H1 (cell line): Measurements from ENCODE around the gene TMX2. TPM values are rescaled to one million over a fixed set of nuclear protein-coding genes. Genes with fewer than 3 reads are reported as not detected.

Experiments used
- CTCF ChIA-PET: fragments of 300-600 bp; sonication (Branson Sonifier 250); formaldehyde crosslinking; loops from one replicate; lab custom pipeline; 2021; ENCODE audit not compliant: partially characterized antibody; lab: Charles Lee
- POLR2A ChIA-PET: fragments of 300-600 bp; sonication (Branson Sonifier 250); formaldehyde crosslinking; loops from one replicate; lab custom pipeline; 2021; ENCODE audit warnings: inconsistent platforms; ENCODE audit not compliant: partially characterized antibody; lab: Charles Lee
- DNase-seq, 2 experiments: peaks; one replicate each; pipeline versions ENCODE4 v3.0.0 to v3.0.0-alpha.2; 2010 to 2022; ENCODE audit warnings: low spot score in 2 of 2, low read depth in 1 of 2, mixed read lengths in 1 of 2
- FAIRE-seq: peaks from 2 replicates; lab custom pipeline; 2011; peaks lifted over from hg19 to GRCh38; lab: Jason Lieb, UNC
- H2AFZ ChIP-seq: 2 replicates; pipeline ENCODE4 v1.8.1; 2012; ENCODE audit warnings: low read length, inconsistent platforms
- H2AK5ac ChIP-seq: 2 replicates; pipeline ENCODE4 v1.6.1; 2013; ENCODE audit warnings: low read depth, low read length
- H2BK120ac ChIP-seq: replicated peaks from 2 replicates; pipeline ENCODE3; 2013; ENCODE audit warnings: low read depth, low read length, inconsistent platforms
- H2BK12ac ChIP-seq: 2 replicates; pipeline ENCODE4 v1.6.1; 2013; ENCODE audit warnings: low read depth, low read length
- H2BK15ac ChIP-seq: 2 replicates; pipeline ENCODE4 v1.6.1; 2013; ENCODE audit warnings: low read length
- H2BK20ac ChIP-seq: 2 replicates; pipeline ENCODE4 v1.6.1; 2013; ENCODE audit warnings: low read length
- H2BK5ac ChIP-seq: 2 replicates; pipeline ENCODE4 v1.6.1; 2013; ENCODE audit warnings: low read depth, low read length
- H3K14ac ChIP-seq: 2 replicates; pipeline ENCODE4 v1.6.1; 2013; ENCODE audit warnings: inconsistent platforms; ENCODE audit not compliant: insufficient read length
- H3K18ac ChIP-seq: 2 replicates; pipeline ENCODE4 v1.6.1; 2013; ENCODE audit warnings: low read length; ENCODE audit errors: extremely low read depth
- H3K23ac ChIP-seq: 2 replicates; pipeline ENCODE4 v1.6.1; 2013; ENCODE audit warnings: inconsistent platforms; ENCODE audit not compliant: insufficient read length
- H3K23me2 ChIP-seq: 2 replicates; pipeline ENCODE4 v1.6.1; 2013; ENCODE audit warnings: low read depth, low read length
- H3K27ac ChIP-seq: 2 replicates; pipeline ENCODE4 v1.6.1; 2011; ENCODE audit warnings: low read depth, low read length, inconsistent platforms
- H3K27me3 ChIP-seq, 4 experiments: replicated peaks in 1 of 4; 1 replicate in 1 of 4; 2 replicates in 3 of 4; pipeline versions ENCODE4 v1.6.1 to v1.8.1; 2011 to 2013; ENCODE audit warnings: low read length in 3 of 4, mild to moderate bottlenecking in 3 of 4, inconsistent platforms in 2 of 4, mixed read lengths in 2 of 4, moderate library complexity in 1 of 4; ENCODE audit not compliant: control insufficient read depth in 3 of 4, insufficient read depth in 3 of 4; ENCODE audit errors: extremely low read depth in 1 of 4
- H3K36me3 ChIP-seq, 4 experiments: 2 replicates each; pipeline versions ENCODE4 v1.6.1 to v1.8.1; 2011 to 2013; ENCODE audit warnings: mild to moderate bottlenecking in 4 of 4, low read length in 3 of 4, moderate library complexity in 2 of 4, control low read depth in 1 of 4, inconsistent platforms in 1 of 4; ENCODE audit not compliant: insufficient read depth in 4 of 4, control insufficient read depth in 2 of 4
- H3K4ac ChIP-seq: replicated peaks from 2 replicates; pipeline ENCODE3; 2013; ENCODE audit warnings: low read length, low read depth, mixed read lengths, inconsistent platforms; ENCODE audit not compliant: insufficient read length
- H3K4me1 ChIP-seq, 4 experiments: replicated peaks in 1 of 4; 1 replicate in 1 of 4; 2 replicates in 3 of 4; pipeline versions ENCODE4 v1.6.1 to v1.8.1; 2011 to 2013; ENCODE audit warnings: low read length in 3 of 4, inconsistent platforms in 2 of 4, mixed read lengths in 1 of 4; ENCODE audit not compliant: insufficient read depth in 4 of 4, control insufficient read depth in 3 of 4
- H3K4me2 ChIP-seq, 2 experiments: 2 replicates each; pipeline versions ENCODE4 v1.6.1 to v1.8.1; 2011 to 2013; ENCODE audit warnings: low read depth in 2 of 2, low read length in 2 of 2, control low read depth in 1 of 2, inconsistent platforms in 1 of 2, mild to moderate bottlenecking in 1 of 2; ENCODE audit not compliant: insufficient read depth in 1 of 2
- H3K4me3 ChIP-seq, 4 experiments: fragments of 200-600, 300-600 bp in 1 of 4; sonication (generic), shearing (Covaris generic), sonication (Bioruptor Twin) in 1 of 4; 2 replicates each; pipeline versions ENCODE4 v1.5.1 to v1.8.1; 2011 to 2016; ENCODE audit warnings: low read length in 4 of 4, low read depth in 3 of 4, control low read depth in 2 of 4, inconsistent platforms in 2 of 4, mild to moderate bottlenecking in 2 of 4, mixed read lengths in 1 of 4, moderate library complexity in 1 of 4; ENCODE audit not compliant: insufficient read depth in 2 of 4; ENCODE audit errors: extremely low read depth in 1 of 4
- H3K56ac ChIP-seq: replicated peaks from 2 replicates; pipeline ENCODE3; 2013; ENCODE audit warnings: low read depth, mild to moderate bottlenecking, mixed read lengths, low read length, inconsistent platforms; ENCODE audit not compliant: insufficient read length
- H3K79me1 ChIP-seq: 2 replicates; pipeline ENCODE4 v1.6.1; 2013; ENCODE audit warnings: low read depth, low read length, control low read depth
- H3K79me2 ChIP-seq, 2 experiments: 2 replicates each; pipeline versions ENCODE4 v1.6.1 to v1.8.1; 2012 to 2013; ENCODE audit warnings: low read length in 2 of 2, mild to moderate bottlenecking in 2 of 2, inconsistent platforms in 1 of 2; ENCODE audit not compliant: insufficient read depth in 2 of 2, control insufficient read depth in 1 of 2
- H3K9ac ChIP-seq, 4 experiments: replicated peaks in 1 of 4; 1 replicate in 1 of 4; 2 replicates in 3 of 4; pipeline versions ENCODE4 v1.6.1 to v1.8.1; 2011 to 2013; ENCODE audit warnings: low read depth in 3 of 4, low read length in 3 of 4, control low read depth in 2 of 4, mild to moderate bottlenecking in 2 of 4, moderate library complexity in 2 of 4, inconsistent platforms in 1 of 4; ENCODE audit errors: extremely low read depth in 1 of 4
- H3K9me3 ChIP-seq, 2 experiments: 2 replicates each; pipeline versions ENCODE4 v1.6.1 to v1.8.1; 2012 to 2013; ENCODE audit warnings: mild to moderate bottlenecking in 2 of 2, moderate library complexity in 2 of 2, control low read depth in 1 of 2, inconsistent platforms in 1 of 2, low read depth in 1 of 2, low read length in 1 of 2, mixed read lengths in 1 of 2; ENCODE audit not compliant: insufficient read depth in 2 of 2
- H4K20me1 ChIP-seq, 2 experiments: replicated peaks in 1 of 2; 2 replicates each; pipeline versions ENCODE3 to v1.8.1; 2011 to 2013; ENCODE audit warnings: inconsistent platforms in 2 of 2, low read length in 2 of 2, mild to moderate bottlenecking in 1 of 2; ENCODE audit not compliant: insufficient read depth in 2 of 2, control insufficient read depth in 1 of 2
- H4K5ac ChIP-seq: 2 replicates; pipeline ENCODE4 v1.6.1; 2013; ENCODE audit warnings: low read length, low read depth, mixed read lengths, inconsistent platforms; ENCODE audit not compliant: insufficient read length
- H4K8ac ChIP-seq: 2 replicates; pipeline ENCODE4 v1.8.0; 2013; ENCODE audit warnings: mild to moderate bottlenecking, moderate library complexity, low read length, inconsistent platforms; ENCODE audit not compliant: insufficient read depth; ENCODE audit errors: extremely low read depth
- H4K91ac ChIP-seq: replicated peaks from 2 replicates; pipeline ENCODE3; 2013; ENCODE audit warnings: low read length, mixed read lengths, inconsistent platforms; ENCODE audit not compliant: insufficient read length
- CBX5 ChIP-seq: fragments of 300-800, 300-1000 bp; sonication (generic); IDR thresholded peaks from 2 replicates; pipeline ENCODE4 v1.7.1; 2016; ENCODE audit warnings: antibody characterized with exemption, low read length, low read depth
- CTBP2 ChIP-seq: IDR thresholded peaks from 2 replicates; pipeline ENCODE4 v1.7.0; 2011; ENCODE audit warnings: borderline replicate concordance, mild to moderate bottlenecking, moderate library complexity, mixed read lengths, low read length; ENCODE audit not compliant: insufficient read depth, insufficient read length
- GTF2F1 ChIP-seq: IDR thresholded peaks from 2 replicates; pipeline ENCODE4 v1.6.1; 2012; ENCODE audit warnings: low read depth, low read length, improper control_type of control experiment, borderline replicate concordance
- KDM1A ChIP-seq: fragments of 200-600, 300-600 bp; sonication (generic); IDR thresholded peaks from 2 replicates; pipeline ENCODE4 v1.7.1; 2016; ENCODE audit warnings: mild to moderate bottlenecking, low read length, borderline replicate concordance
- NRF1 ChIP-seq: IDR thresholded peaks from 2 replicates; pipeline ENCODE4 v1.6.1; 2011; ENCODE audit warnings: mild to moderate bottlenecking, low read depth, low read length, improper control_type of control experiment
- RBBP5 ChIP-seq: IDR thresholded peaks from 2 replicates; pipeline ENCODE4 v1.7.1; 2012; ENCODE audit warnings: low read depth, mild to moderate bottlenecking, inconsistent platforms, low read length, moderate library complexity, borderline replicate concordance
- TAF1 ChIP-seq: IDR thresholded peaks from 2 replicates; pipeline ENCODE4 v1.6.1; 2011; ENCODE audit warnings: mild to moderate bottlenecking, low read depth, low read length
- WGBS, 2 experiments: shearing (Covaris generic) in 1 of 2; methylation state at CpG; one replicate each; pipeline versions ENCODE4 v1.1.6 to v1.1.7; 2013 to 2015; ENCODE audit warnings: low lambda C conversion rate in 2 of 2, mixed read lengths in 2 of 2, inconsistent platforms in 1 of 2, low coverage in 1 of 2, missing lambda C conversion rate in 1 of 2; ENCODE audit not compliant: insufficient replicate concordance in 2 of 2, insufficient coverage in 1 of 2, insufficient read length in 1 of 2; ENCODE audit errors: extremely low coverage in 1 of 2, missing lambda C conversion rate in 1 of 2; 5-methylcytosine and 5-hydroxymethylcytosine counted together
- polyA plus RNA-seq, 7 experiments: library from polyadenylated mRNA; depleted of rRNA in 3 of 7; stranded (reverse) in 5 of 7; unstranded in 2 of 7; fragments of >200 nt in 5 of 7; fragments of 200-250 nt in 2 of 7; gene quantifications; 1 replicate in 5 of 7; 2 replicates in 1 of 7; 4 replicates in 1 of 7; pipeline versions ENCODE4 v1.2.1 to v1.2.3, GENCODE V29; 2011 to 2013; ENCODE audit warnings: missing spikeins in 2 of 7, mixed read lengths in 2 of 7
- total RNA-seq: library from RNA; stranded (reverse); fragmentation: NEBNext Ultra II Directional; extraction: Animal tissue kit (Norgen Biotek cat#: 25700); gene quantifications from 2 replicates; pipeline ENCODE4 v1.2.1, GENCODE V29; 2021
- TF ChIP-seq, protein P1 (sequence below): IDR thresholded peaks from 2 replicates; pipeline ENCODE4 v1.6.1; 2012; ENCODE audit warnings: inconsistent platforms
- TF ChIP-seq, protein P2 (sequence below), 3 experiments: IDR thresholded peaks; 1 replicate in 2 of 3; 2 replicates in 1 of 3; pipeline versions ENCODE4 v1.5.1 to v1.6.1; 2011; ENCODE audit warnings: low read length in 3 of 3, mild to moderate bottlenecking in 3 of 3, inconsistent platforms in 2 of 3, low read depth in 1 of 3, moderate library complexity in 1 of 3; ENCODE audit not compliant: insufficient read depth in 1 of 3; ENCODE audit errors: control extremely low read depth in 1 of 3
- TF ChIP-seq, protein P3 (sequence below): IDR thresholded peaks from 2 replicates; pipeline ENCODE4 v1.6.1; 2012; ENCODE audit warnings: inconsistent platforms

Gene TMX2
- total and polyA plus RNA-seq, 2 of the 8 experiments (the other 6 are each of a cell fraction or from before 2014, with no cell fraction given): 70.4 to 100.0 TPM

DNA sequence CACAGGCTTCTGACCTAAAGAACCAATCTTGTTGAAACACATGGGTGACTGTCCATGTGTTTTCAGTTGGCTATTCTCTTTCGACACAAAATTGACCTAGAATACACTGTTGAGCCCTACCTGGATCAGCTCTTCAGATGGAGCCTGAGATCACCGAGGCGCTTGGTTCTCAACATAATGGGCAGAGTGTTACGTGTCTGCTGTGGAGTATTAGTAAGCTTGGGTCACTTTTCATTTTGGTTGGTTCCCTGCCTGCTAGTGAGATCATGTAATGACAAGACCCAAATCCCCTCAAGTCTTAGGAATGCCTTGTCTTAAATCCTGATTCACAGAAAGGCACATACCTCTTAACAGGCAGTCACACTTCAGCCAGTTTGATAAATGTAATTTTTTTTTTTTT lies 9.1 kb upstream of the TMX2 start:
- H4K20me1 ChIP-seq: no peaks in the 10 kb centered on the region
- no peak overlapping the region for H2BK20ac ChIP-seq
- ChIA-PET POLR2A (interaction anchor here (0.8 to 2.1 kb wide), 9 partner anchors 10 to 83 kb away, joined by 3 to 9 read pairs (median 3); no protein-coding TSS in a partner anchor), CTCF (interaction anchor here (1.3 to 2.0 kb wide), 4 partner anchors 10 to 98 kb away, joined by 4 to 7 read pairs (median 6); no protein-coding TSS in a partner anchor)
- no peak overlapping the region for H3K14ac ChIP-seq
- H4K91ac ChIP-seq: no peak overlapping the region
- no peak overlapping the region for H3K4me2 ChIP-seq
- no peak overlapping the region for H2BK120ac ChIP-seq
- no peaks in the 10 kb centered on the region; the same call in 1 of the 2 replicates for H3K23me2 ChIP-seq
- no peak overlapping the region for H3K4me3 ChIP-seq
- H3K36me3 ChIP-seq: peaks cover 16 to 52% (median 39%) of the 10 kb centered on the region in 4 experiments
- no peaks in the 10 kb centered on the region for H3K79me2 ChIP-seq
- no peak overlapping the region for H2BK12ac ChIP-seq
- no peak overlapping the region for H3K23ac ChIP-seq
- H3K27ac ChIP-seq: no peak overlapping the region
- no peaks in the 10 kb centered on the region for H3K79me1 ChIP-seq
- H2BK5ac ChIP-seq: no peak overlapping the region
- DNase-seq (no peak), FAIRE-seq (no peak)
- WGBS, 2 experiments: 85% methylated on average over 4 of the region's 4 CpGs; no CpG with 5 or more reads in 1 of the 2 experiments
- no peak overlapping the region for H3K56ac ChIP-seq
- no peak overlapping the region for H4K8ac ChIP-seq
- H2BK15ac ChIP-seq: no peak overlapping the region
- H3K4ac ChIP-seq: no peak overlapping the region
- no peak overlapping the region for H2AFZ ChIP-seq
- H3K27me3 ChIP-seq: no peaks in the 10 kb centered on the region
- H3K18ac ChIP-seq: no peak overlapping the region
- no peaks in the 10 kb centered on the region for H3K9me3 ChIP-seq
- H3K9ac ChIP-seq: no peak overlapping the region
- H4K5ac ChIP-seq: no peak overlapping the region
- H3K4me1 ChIP-seq: no peaks in the 10 kb centered on the region
- no peak overlapping the region for H2AK5ac ChIP-seq
- no peak for TF ChIP-seq CTBP2
- TF ChIP-seq GTF2F1: no peak
- TF ChIP-seq RBBP5: no peak
- TF ChIP-seq, protein P1, sequence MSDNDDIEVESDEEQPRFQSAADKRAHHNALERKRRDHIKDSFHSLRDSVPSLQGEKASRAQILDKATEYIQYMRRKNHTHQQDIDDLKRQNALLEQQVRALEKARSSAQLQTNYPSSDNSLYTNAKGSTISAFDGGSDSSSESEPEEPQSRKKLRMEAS: no peak
- TF ChIP-seq TAF1: no peak
- no peak for TF ChIP-seq KDM1A
- TF ChIP-seq NRF1: no peak
- TF ChIP-seq, protein P2, sequence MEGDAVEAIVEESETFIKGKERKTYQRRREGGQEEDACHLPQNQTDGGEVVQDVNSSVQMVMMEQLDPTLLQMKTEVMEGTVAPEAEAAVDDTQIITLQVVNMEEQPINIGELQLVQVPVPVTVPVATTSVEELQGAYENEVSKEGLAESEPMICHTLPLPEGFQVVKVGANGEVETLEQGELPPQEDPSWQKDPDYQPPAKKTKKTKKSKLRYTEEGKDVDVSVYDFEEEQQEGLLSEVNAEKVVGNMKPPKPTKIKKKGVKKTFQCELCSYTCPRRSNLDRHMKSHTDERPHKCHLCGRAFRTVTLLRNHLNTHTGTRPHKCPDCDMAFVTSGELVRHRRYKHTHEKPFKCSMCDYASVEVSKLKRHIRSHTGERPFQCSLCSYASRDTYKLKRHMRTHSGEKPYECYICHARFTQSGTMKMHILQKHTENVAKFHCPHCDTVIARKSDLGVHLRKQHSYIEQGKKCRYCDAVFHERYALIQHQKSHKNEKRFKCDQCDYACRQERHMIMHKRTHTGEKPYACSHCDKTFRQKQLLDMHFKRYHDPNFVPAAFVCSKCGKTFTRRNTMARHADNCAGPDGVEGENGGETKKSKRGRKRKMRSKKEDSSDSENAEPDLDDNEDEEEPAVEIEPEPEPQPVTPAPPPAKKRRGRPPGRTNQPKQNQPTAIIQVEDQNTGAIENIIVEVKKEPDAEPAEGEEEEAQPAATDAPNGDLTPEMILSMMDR (IDR thresholded peaks at IDR 0.05; ENCODE audit: control extremely low read depth in 1 of 3, insufficient read depth in 1 of 3, low read depth in 1 of 3, low read length in 3 of 3): no peak
- TF ChIP-seq, protein P3, sequence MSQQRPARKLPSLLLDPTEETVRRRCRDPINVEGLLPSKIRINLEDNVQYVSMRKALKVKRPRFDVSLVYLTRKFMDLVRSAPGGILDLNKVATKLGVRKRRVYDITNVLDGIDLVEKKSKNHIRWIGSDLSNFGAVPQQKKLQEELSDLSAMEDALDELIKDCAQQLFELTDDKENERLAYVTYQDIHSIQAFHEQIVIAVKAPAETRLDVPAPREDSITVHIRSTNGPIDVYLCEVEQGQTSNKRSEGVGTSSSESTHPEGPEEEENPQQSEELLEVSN: no peak
- TF ChIP-seq CBX5: no peak
